Measurements from ENCODE around the gene LRG1. TPM values are rescaled to one million over a fixed set of nuclear protein-coding genes. Genes with fewer than 3 reads are reported as not detected.
A peak's percentile ranks its signal among the peaks of the same experiment; 100 is the strongest.

The LRG1 gene
- total and polyA plus RNA-seq, 2 of the 13 experiments (the other 11 are each of a cell fraction or from before 2014, with no cell fraction given), result 12.0 to 39.3 TPM

DNA sequence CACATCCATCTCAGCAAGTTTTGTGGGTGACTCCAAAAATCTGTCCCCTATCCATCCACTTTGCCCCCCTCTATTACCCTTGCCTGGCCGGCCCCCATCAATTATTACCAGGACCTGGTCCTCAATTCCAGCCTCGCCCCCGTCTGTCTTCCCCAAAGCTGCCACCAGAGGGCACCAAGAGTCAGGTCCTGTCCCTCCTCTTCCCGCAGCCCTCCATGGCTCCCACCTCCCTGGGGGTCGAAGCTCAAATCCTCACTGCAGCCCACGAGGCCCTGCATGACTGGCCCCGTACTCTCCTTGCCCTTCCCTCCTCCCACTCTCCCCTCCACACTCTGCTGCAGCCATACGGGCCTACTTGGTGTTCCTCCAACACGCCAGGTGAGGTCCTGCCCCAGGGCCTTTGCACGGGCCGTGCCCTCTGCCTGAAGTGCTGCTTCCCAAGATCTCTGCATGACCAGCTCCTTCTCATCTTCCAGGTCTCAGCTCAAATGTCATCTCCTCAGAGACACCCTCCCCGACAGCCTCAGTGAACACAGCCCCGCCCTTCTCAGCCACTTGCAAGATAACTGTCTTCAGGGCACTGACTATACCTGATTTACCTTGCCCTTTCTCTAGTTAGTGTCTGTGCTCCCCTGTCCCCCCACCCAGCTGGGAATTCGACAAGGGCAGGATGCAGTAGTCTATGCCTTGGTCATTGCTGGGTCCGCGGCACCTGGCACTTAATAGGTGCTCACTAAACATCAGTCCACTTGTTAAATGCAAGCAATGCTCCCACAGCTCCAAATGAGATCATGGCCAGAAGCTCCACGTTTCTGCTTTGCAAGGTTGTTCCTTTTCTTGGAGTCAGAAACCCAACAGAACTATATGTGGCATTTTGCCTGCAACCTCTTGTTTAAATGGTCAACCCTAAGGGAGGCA, 36.4 kb upstream of the LRG1 start (continued):
- no peak for TF ChIP-seq RBM39 (IDR thresholded peaks at IDR 0.05; ENCODE audit: low read depth, low read length, poor library complexity, severe bottlenecking)
- TF ChIP-seq ZNF660 (CRISPR knock-in tag; IDR thresholded peaks at IDR 0.05; ENCODE audit: borderline replicate concordance, low read depth), result no peak
- no peak for TF ChIP-seq KDM5A (IDR thresholded peaks at IDR 0.05; ENCODE audit: borderline replicate concordance, low read length)
- peak; percentile 78; the same call in 1 of the 2 replicates for TF ChIP-seq KDM1A (CRISPR knock-in tag; IDR thresholded peaks at IDR 0.05)
- 0 out of 2 replicates have a peak, but pooled peaks have one; percentile 7 for TF ChIP-seq RARA (CRISPR knock-in tag; IDR thresholded peaks at IDR 0.05)
- no peak for TF ChIP-seq ZFP1 (CRISPR knock-in tag; IDR thresholded peaks at IDR 0.05)
- peak; percentile 7; the same call in 1 of the 2 replicates for TF ChIP-seq ZFY (CRISPR knock-in tag; IDR thresholded peaks at IDR 0.05)
- TF ChIP-seq, protein P1, sequence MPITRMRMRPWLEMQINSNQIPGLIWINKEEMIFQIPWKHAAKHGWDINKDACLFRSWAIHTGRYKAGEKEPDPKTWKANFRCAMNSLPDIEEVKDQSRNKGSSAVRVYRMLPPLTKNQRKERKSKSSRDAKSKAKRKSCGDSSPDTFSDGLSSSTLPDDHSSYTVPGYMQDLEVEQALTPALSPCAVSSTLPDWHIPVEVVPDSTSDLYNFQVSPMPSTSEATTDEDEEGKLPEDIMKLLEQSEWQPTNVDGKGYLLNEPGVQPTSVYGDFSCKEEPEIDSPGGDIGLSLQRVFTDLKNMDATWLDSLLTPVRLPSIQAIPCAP (CRISPR knock-in tag; IDR thresholded peaks at IDR 0.05; ENCODE audit: low read depth), result no peak
- 0 out of 2 replicates have a peak, but pooled peaks have one; percentile 25 for TF ChIP-seq ZMYM4 (CRISPR knock-in tag; IDR thresholded peaks at IDR 0.05)
- TF ChIP-seq, protein P2, sequence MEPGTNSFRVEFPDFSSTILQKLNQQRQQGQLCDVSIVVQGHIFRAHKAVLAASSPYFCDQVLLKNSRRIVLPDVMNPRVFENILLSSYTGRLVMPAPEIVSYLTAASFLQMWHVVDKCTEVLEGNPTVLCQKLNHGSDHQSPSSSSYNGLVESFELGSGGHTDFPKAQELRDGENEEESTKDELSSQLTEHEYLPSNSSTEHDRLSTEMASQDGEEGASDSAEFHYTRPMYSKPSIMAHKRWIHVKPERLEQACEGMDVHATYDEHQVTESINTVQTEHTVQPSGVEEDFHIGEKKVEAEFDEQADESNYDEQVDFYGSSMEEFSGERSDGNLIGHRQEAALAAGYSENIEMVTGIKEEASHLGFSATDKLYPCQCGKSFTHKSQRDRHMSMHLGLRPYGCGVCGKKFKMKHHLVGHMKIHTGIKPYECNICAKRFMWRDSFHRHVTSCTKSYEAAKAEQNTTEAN (CRISPR knock-in tag; conservative IDR thresholded peaks at IDR 0.05), result no peak
- TF ChIP-seq MEIS1 (CRISPR knock-in tag; IDR thresholded peaks at IDR 0.05; ENCODE audit: borderline replicate concordance), result peak; percentile 54; the same call in 1 of the 2 replicates
- TF ChIP-seq FOSL2 (CRISPR knock-in tag; IDR thresholded peaks at IDR 0.05), result peak; percentile 19
- TF ChIP-seq, protein P3, sequence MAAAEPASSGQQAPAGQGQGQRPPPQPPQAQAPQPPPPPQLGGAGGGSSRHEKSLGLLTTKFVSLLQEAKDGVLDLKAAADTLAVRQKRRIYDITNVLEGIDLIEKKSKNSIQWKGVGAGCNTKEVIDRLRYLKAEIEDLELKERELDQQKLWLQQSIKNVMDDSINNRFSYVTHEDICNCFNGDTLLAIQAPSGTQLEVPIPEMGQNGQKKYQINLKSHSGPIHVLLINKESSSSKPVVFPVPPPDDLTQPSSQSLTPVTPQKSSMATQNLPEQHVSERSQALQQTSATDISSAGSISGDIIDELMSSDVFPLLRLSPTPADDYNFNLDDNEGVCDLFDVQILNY (CRISPR knock-in tag; conservative IDR thresholded peaks at IDR 0.05), result no peak
- no peak for TF ChIP-seq SOX5 (CRISPR knock-in tag; IDR thresholded peaks at IDR 0.05; ENCODE audit: borderline replicate concordance)
- TF ChIP-seq ZNF747 (CRISPR knock-in tag; IDR thresholded peaks at IDR 0.05; ENCODE audit: borderline replicate concordance), result no peak
- no peak for TF ChIP-seq JARID2 (CRISPR knock-in tag; IDR thresholded peaks at IDR 0.05; ENCODE audit: insufficient replicate concordance)
- TF ChIP-seq ZNF143 (CRISPR knock-in tag; IDR thresholded peaks at IDR 0.05), result no peak
- TF ChIP-seq BORCS8-MEF2B (CRISPR knock-in tag; IDR thresholded peaks at IDR 0.05), result 0 out of 2 replicates have a peak, but pooled peaks have one; percentile 12
- TF ChIP-seq, protein P4, sequence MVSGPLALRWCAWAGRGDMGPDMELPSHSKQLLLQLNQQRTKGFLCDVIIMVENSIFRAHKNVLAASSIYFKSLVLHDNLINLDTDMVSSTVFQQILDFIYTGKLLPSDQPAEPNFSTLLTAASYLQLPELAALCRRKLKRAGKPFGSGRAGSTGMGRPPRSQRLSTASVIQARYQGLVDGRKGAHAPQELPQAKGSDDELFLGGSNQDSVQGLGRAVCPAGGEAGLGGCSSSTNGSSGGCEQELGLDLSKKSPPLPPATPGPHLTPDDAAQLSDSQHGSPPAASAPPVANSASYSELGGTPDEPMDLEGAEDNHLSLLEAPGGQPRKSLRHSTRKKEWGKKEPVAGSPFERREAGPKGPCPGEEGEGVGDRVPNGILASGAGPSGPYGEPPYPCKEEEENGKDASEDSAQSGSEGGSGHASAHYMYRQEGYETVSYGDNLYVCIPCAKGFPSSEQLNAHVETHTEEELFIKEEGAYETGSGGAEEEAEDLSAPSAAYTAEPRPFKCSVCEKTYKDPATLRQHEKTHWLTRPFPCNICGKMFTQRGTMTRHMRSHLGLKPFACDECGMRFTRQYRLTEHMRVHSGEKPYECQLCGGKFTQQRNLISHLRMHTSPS (CRISPR knock-in tag; IDR thresholded peaks at IDR 0.05; ENCODE audit: low read depth), result no peak
- TF ChIP-seq NFKB2 (CRISPR knock-in tag; IDR thresholded peaks at IDR 0.05; ENCODE audit: borderline replicate concordance), result 0 out of 2 replicates have a peak, but pooled peaks have one; percentile 11
- TF ChIP-seq, protein P5, sequence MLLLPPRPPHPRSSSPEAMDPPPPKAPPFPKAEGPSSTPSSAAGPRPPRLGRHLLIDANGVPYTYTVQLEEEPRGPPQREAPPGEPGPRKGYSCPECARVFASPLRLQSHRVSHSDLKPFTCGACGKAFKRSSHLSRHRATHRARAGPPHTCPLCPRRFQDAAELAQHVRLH (CRISPR knock-in tag; IDR thresholded peaks at IDR 0.05; ENCODE audit: borderline replicate concordance, low read depth), result peak; percentile 56; the same call in 1 of the 2 replicates
- no peak for TF ChIP-seq NPAS2 (CRISPR knock-in tag; IDR thresholded peaks at IDR 0.05; ENCODE audit: borderline replicate concordance)
- no peak for TF ChIP-seq ZNF549 (CRISPR knock-in tag; IDR thresholded peaks at IDR 0.05)
